Lung (tissue), 12 donors: ENCODE results near the gene SSRP1. TPM values are rescaled to one million over a fixed set of nuclear protein-coding genes. Genes with fewer than 3 reads are reported as not detected.

Experiments
- ATAC-seq: fragments of 200-7000 bp; cut with Tn5 transposase; one replicate; pipeline ENCODE4 v1.9.1; 2020; ENCODE audit warnings: moderate number of reproducible peaks; ENCODE audit not compliant: insufficient read depth, low FRiP score
- DNase-seq, 3 donors: peaks; one replicate each; pipeline ENCODE4 v3.0.0-alpha.2; 2013 to 2017
- H3K27ac ChIP-seq, 2 donors: one replicate each; pipeline ENCODE4 v1.5.1; 2013; ENCODE audit warnings: mild to moderate bottlenecking in 2 of 2, moderate library complexity in 2 of 2, control low read depth in 1 of 2, inconsistent platforms in 1 of 2, low read depth in 1 of 2, low read length in 1 of 2
- H3K27me3 ChIP-seq, 3 donors: one replicate each; pipeline ENCODE4 v1.5.1; 2013; ENCODE audit warnings: low read length in 2 of 3; ENCODE audit not compliant: control insufficient read depth in 3 of 3, insufficient read depth in 3 of 3
- H3K36me3 ChIP-seq, 4 donors: one replicate each; pipeline ENCODE4 v1.5.1; 2013; ENCODE audit warnings: low read length in 4 of 4, mild to moderate bottlenecking in 1 of 4, moderate library complexity in 1 of 4; ENCODE audit not compliant: control insufficient read depth in 4 of 4, insufficient read depth in 4 of 4
- H3K4me1 ChIP-seq, 5 donors: one replicate each; pipeline ENCODE4 v1.5.1; 2013; ENCODE audit warnings: low read length in 5 of 5, mild to moderate bottlenecking in 2 of 5, moderate library complexity in 1 of 5; ENCODE audit not compliant: control insufficient read depth in 5 of 5, insufficient read depth in 5 of 5
- H3K4me3 ChIP-seq: one replicate; pipeline ENCODE4 v1.5.1; 2013; ENCODE audit warnings: mild to moderate bottlenecking, control low read depth, moderate library complexity
- H3K9ac ChIP-seq, 2 donors: one replicate each; pipeline ENCODE4 v1.5.1; 2013; ENCODE audit warnings: low read length in 2 of 2, control low read depth in 1 of 2; ENCODE audit not compliant: insufficient read depth in 1 of 2
- H3K9me3 ChIP-seq, 4 donors: one replicate each; pipeline ENCODE4 v1.5.1; 2013; ENCODE audit warnings: low read length in 3 of 4, mild to moderate bottlenecking in 1 of 4, moderate library complexity in 1 of 4; ENCODE audit not compliant: control insufficient read depth in 4 of 4, insufficient read depth in 3 of 4
- WGBS, 2 donors: extraction: QIAGEN DNeasy Blood & Tissue Kit; methylation state at CpG; one replicate each; pipeline ENCODE4 v1.1.7; 2013; 5-methylcytosine and 5-hydroxymethylcytosine counted together
- polyA plus RNA-seq, 2 donors: library from polyadenylated mRNA; stranded (reverse); fragments of 200-250 nt; gene quantifications; one replicate each; pipeline ENCODE4 v1.2.1, GENCODE V29; 2013
- total RNA-seq, 2 donors: library from RNA; depleted of rRNA in 1 of 2; stranded (reverse); fragments of >200 nt in 1 of 2; gene quantifications; one replicate each; pipeline ENCODE4 v1.2.1, GENCODE V29; 2014 to 2021
- TF ChIP-seq, protein P1 (sequence below): IDR thresholded peaks from 2 replicates; pipeline ENCODE4 v1.5.1; 2012; ENCODE audit warnings: mild to moderate bottlenecking; ENCODE audit errors: control extremely low read depth, extremely low read depth
- donor health status: control.
- donor health status: control.
- donor health status: Bipolar disorder and iron deficiency.
- donor health status: healthy.
- donor health status: DM: yes; HTN: yes; CAD: no.

SSRP1 gene
- total and polyA plus RNA-seq, 4 donors = 37.1 to 76.9 (median 64.6) TPM

DNA sequence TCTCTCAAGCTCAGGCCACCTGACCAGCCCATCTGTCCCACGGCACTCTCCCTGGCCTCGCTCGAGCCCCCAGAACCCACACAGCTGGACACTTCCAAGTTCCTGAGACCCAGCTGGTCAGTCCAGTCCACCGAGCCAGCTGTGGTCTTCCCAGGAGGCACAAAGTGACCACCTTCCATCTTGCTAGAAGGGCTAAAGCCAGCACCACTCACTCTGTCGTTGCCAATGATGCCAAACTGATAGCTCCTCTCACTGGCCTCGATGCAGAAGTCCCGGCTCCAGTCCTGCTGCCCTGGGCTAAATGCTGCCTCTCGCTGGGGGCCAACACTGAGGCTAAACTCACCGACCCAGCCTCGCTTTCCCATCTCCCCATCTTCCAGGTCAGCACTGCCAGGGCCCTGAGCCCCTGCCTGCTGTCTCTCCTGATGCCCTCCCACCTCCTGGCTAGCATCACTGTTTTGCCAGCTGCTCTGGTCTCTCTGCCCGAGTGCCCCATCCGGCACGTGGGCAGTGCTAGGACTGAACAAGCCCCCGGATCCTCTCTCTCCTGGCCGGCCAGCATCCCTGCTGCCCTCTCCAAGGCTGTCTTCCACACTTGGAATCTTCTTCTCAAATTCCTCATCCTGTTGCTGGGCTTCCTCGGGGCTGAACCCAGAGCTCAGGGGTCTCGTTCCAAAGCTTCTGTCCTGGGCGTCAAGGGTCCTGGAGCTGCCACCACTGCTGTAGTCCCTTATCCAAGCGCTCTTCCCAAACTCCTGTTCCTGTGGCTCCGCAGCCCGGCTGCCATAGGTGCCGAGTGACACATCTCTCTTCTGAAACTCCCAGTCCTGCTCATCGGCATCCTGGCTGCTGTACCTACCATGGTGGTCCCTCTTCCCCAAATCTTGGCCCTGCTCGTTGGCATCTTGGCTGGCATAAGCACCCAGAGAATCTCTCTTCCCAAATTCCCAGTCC, 26.3 kb downstream of the SSRP1 start:
- DNase-seq (no peak), ATAC-seq (no peak)
- TF ChIP-seq, protein P1, sequence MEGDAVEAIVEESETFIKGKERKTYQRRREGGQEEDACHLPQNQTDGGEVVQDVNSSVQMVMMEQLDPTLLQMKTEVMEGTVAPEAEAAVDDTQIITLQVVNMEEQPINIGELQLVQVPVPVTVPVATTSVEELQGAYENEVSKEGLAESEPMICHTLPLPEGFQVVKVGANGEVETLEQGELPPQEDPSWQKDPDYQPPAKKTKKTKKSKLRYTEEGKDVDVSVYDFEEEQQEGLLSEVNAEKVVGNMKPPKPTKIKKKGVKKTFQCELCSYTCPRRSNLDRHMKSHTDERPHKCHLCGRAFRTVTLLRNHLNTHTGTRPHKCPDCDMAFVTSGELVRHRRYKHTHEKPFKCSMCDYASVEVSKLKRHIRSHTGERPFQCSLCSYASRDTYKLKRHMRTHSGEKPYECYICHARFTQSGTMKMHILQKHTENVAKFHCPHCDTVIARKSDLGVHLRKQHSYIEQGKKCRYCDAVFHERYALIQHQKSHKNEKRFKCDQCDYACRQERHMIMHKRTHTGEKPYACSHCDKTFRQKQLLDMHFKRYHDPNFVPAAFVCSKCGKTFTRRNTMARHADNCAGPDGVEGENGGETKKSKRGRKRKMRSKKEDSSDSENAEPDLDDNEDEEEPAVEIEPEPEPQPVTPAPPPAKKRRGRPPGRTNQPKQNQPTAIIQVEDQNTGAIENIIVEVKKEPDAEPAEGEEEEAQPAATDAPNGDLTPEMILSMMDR = no peak
- peak overlapping the region in 1 of 2 donors; percentile 85 for H3K27ac ChIP-seq
- no peaks in the 10 kb centered on the region for H3K9me3 ChIP-seq
- no peak overlapping the region for H3K4me3 ChIP-seq
- peaks cover 0 to 45% (median 37%) of the 10 kb centered on the region in 4 donors for H3K36me3 ChIP-seq
- H3K9ac ChIP-seq = no peak overlapping the region
- peaks cover 3 to 33% (median 15%) of the 10 kb centered on the region in 5 donors for H3K4me1 ChIP-seq
- 92 to 95% methylated on average over 24 of the region's 24 CpGs for WGBS, 2 donors
- H3K27me3 ChIP-seq = no peaks in the 10 kb centered on the region

DNA sequence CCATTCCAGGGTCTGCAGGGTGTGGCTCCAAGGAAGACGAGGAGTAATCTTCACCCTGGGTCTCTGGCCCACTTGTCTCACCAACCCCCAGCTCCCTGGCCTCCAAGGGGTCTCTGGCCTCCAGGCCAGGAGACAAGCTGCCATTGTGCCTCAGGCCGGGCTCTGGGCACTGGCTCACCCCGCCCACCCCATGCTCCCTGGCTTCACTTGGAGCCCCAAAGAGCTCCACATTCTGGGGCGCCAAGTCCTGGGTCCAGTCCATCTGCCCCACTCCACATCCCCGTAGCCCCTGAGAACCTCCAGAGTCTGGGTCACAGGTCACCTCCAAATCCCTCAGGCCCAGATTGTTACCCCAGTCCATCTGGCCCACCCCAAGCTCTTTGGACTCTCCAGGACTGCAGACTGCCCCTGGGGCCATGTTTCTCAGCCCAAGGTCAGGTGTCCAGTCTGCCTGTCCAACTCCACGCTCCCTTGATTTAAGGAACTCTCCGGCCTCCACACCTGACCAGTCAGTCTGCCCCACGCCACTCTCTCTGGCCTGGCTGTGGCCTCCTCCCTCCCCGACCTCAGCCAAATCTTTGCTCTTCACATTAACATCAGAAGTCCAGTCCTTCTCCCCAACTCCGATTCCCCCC, 27.1 kb downstream of the SSRP1 start:
- H3K36me3 ChIP-seq = peaks cover 0 to 39% (median 29%) of the 10 kb centered on the region in 4 donors
- H3K27ac ChIP-seq = peak overlapping the region in 1 of 2 donors; percentile 12
- H3K9me3 ChIP-seq = no peaks in the 10 kb centered on the region
- 92 to 93% methylated on average over 10 of the region's 10 CpGs for WGBS, 2 donors
- peaks cover 3 to 37% (median 20%) of the 10 kb centered on the region in 5 donors for H3K4me1 ChIP-seq
- H3K27me3 ChIP-seq = no peaks in the 10 kb centered on the region
- H3K9ac ChIP-seq = no peak overlapping the region
- ATAC-seq (no peak), DNase-seq (no peak)
- no peak overlapping the region for H3K4me3 ChIP-seq
- TF ChIP-seq, protein P1 = no peak

DNA sequence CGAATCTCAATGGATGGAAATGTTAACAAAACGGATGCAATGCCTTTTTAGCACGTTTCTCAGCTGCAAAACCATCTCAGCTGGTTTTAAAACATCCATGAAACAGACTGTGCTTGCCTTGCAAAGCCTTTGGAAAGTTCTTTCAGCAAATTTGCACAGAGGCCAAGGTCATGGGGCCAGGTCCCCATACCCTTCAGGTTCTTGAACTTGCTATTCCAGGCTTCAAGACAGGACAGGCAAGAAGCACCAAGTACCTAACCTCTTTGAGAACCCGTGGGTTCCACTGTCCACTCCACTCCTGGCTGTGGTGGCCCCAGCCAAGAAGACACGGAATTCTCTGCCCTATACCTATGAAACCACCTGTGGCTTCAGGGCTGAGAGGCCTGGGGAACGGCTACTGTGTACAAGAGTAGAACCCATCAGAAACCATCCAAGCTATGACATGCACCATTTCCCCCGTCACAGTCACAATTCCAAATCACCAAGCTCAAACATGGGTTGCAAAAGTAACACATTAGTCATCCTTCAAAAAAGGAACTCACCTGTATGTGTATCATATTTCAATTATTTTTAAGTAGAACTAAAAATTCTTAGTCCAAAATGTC, 27.9 kb downstream of the SSRP1 start:
- Histone ChIP-seq H3K9me3 (no peaks in the 10 kb centered on the region), H3K36me3 (peaks cover 0 to 42% (median 29%) of the 10 kb centered on the region in 4 donors), H3K4me1 (peaks cover 3 to 37% (median 23%) of the 10 kb centered on the region in 5 donors), H3K27ac (peak overlapping the region in 1 of 2 donors; percentile 6), H3K4me3 (no peak overlapping the region), H3K9ac (no peak overlapping the region), H3K27me3 (no peaks in the 10 kb centered on the region)
- no peak for DNase-seq
- no peak for ATAC-seq
- 74 to 79% methylated on average over 7 of the region's 7 CpGs for WGBS, 2 donors
- TF ChIP-seq, protein P1 = no peak
